Measurements from ENCODE around the gene SKI. TPM values are rescaled to one million over a fixed set of nuclear protein-coding genes. Genes with fewer than 3 reads are reported as not detected.
A peak's percentile ranks its signal among the peaks of the same experiment; 100 is the strongest.

SKI gene
- total RNA-seq, 1 donor from 2014 or later = 66.2 TPM

GRCh38 chr1:2311184-2312032 lies 83.3 kb downstream of the SKI start:
- Histone ChIP-seq H2AFZ (ENCODE audit: low read depth, low read length) (no peak overlapping the region), H3K27ac (ENCODE audit: low read depth, low read length) (no peak overlapping the region), H3K4me3 (ENCODE audit: insufficient read depth, low read depth, low read length) (no peak overlapping the region), H4K20me1 (ENCODE audit: insufficient read depth, low read length) (peaks cover 29% of the 10 kb centered on the region), H3K79me2 (ENCODE audit: insufficient read depth, low read length) (peaks cover 22% of the 10 kb centered on the region), H3K9ac (ENCODE audit: low read length) (no peak overlapping the region), H3K4me1 (ENCODE audit: insufficient read depth, low read length) (peaks cover 12% of the 10 kb centered on the region), H3K4me2 (ENCODE audit: low read length) (no peak overlapping the region), H3K36me3 (ENCODE audit: insufficient read depth, low read length) (peaks cover 8% of the 10 kb centered on the region), H3K27me3 (ENCODE audit: insufficient read depth, low read length) (no peaks in the 10 kb centered on the region), H3K9me3 (ENCODE audit: insufficient read depth, low read depth, low read length) (no peaks in the 10 kb centered on the region)
- H3K9me3 Mint-ChIP-seq (ENCODE audit: unreplicated experiment) = no peaks in the 10 kb centered on the region
- no peak overlapping the region for H3K27ac Mint-ChIP-seq (ENCODE audit: unreplicated experiment)
- H3K27me3 Mint-ChIP-seq (ENCODE audit: low read depth, unreplicated experiment) = no peaks in the 10 kb centered on the region
- DNase-seq (ENCODE audit: low read depth) = peak; percentile 32
- TF ChIP-seq, protein P1, sequence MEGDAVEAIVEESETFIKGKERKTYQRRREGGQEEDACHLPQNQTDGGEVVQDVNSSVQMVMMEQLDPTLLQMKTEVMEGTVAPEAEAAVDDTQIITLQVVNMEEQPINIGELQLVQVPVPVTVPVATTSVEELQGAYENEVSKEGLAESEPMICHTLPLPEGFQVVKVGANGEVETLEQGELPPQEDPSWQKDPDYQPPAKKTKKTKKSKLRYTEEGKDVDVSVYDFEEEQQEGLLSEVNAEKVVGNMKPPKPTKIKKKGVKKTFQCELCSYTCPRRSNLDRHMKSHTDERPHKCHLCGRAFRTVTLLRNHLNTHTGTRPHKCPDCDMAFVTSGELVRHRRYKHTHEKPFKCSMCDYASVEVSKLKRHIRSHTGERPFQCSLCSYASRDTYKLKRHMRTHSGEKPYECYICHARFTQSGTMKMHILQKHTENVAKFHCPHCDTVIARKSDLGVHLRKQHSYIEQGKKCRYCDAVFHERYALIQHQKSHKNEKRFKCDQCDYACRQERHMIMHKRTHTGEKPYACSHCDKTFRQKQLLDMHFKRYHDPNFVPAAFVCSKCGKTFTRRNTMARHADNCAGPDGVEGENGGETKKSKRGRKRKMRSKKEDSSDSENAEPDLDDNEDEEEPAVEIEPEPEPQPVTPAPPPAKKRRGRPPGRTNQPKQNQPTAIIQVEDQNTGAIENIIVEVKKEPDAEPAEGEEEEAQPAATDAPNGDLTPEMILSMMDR (IDR thresholded peaks at IDR 0.05; ENCODE audit: insufficient read depth, low read depth, low read length) = no peak
- no peak for TF ChIP-seq EZH2 (IDR thresholded peaks at IDR 0.05; ENCODE audit: insufficient read depth, low read length)
- H3K4me1 Mint-ChIP-seq (ENCODE audit: low read depth, unreplicated experiment) = peaks cover 1% of the 10 kb centered on the region
- peaks cover 7% of the 10 kb centered on the region for H3K36me3 Mint-ChIP-seq (ENCODE audit: low read depth, unreplicated experiment)
- H3K4me3 Mint-ChIP-seq (ENCODE audit: unreplicated experiment) = no peak overlapping the region
- FAIRE-seq = no peak

DNA sequence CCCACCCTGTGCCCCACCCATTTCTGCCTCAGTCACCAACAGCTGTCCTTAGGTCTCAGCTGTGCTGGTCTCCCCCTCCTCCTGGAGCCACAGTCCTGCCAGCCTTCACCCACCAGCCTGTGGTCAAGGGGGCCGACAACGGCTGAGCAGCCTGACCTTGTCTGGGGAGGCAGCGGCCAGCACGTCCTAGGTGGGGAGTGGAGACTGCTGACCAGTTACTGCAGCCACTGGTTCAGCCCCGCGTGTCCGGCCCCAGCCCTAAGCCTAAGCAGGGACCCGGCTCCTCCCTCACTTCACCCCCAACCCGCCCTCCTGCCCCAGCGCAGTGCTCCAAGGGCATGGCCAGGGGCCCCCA lies 84.0 kb downstream of the SKI start:
- Mint-ChIP-seq H3K27ac (ENCODE audit: unreplicated experiment) (no peak overlapping the region), H3K36me3 (ENCODE audit: low read depth, unreplicated experiment) (peaks cover 4% of the 10 kb centered on the region), H3K4me3 (ENCODE audit: unreplicated experiment) (no peak overlapping the region), H3K4me1 (ENCODE audit: low read depth, unreplicated experiment) (peaks cover 4% of the 10 kb centered on the region), H3K9me3 (ENCODE audit: unreplicated experiment) (no peaks in the 10 kb centered on the region), H3K27me3 (ENCODE audit: low read depth, unreplicated experiment) (no peaks in the 10 kb centered on the region)
- Histone ChIP-seq H3K27ac (ENCODE audit: low read depth, low read length) (no peak overlapping the region), H3K36me3 (ENCODE audit: insufficient read depth, low read length) (peaks cover 8% of the 10 kb centered on the region), H3K27me3 (ENCODE audit: insufficient read depth, low read length) (no peaks in the 10 kb centered on the region), H3K4me3 (ENCODE audit: insufficient read depth, low read depth, low read length) (no peak overlapping the region), H3K79me2 (ENCODE audit: insufficient read depth, low read length) (peaks cover 22% of the 10 kb centered on the region), H3K4me1 (ENCODE audit: insufficient read depth, low read length) (peaks cover 12% of the 10 kb centered on the region), H4K20me1 (ENCODE audit: insufficient read depth, low read length) (peaks cover 29% of the 10 kb centered on the region), H3K9me3 (ENCODE audit: insufficient read depth, low read depth, low read length) (no peaks in the 10 kb centered on the region), H3K4me2 (ENCODE audit: low read length) (no peak overlapping the region), H3K9ac (ENCODE audit: low read length) (no peak overlapping the region), H2AFZ (ENCODE audit: low read depth, low read length) (no peak overlapping the region)
- FAIRE-seq = no peak
- TF ChIP-seq EZH2 (IDR thresholded peaks at IDR 0.05; ENCODE audit: insufficient read depth, low read length) = no peak
- TF ChIP-seq, protein P1 (IDR thresholded peaks at IDR 0.05; ENCODE audit: insufficient read depth, low read depth, low read length) = no peak
- no peak for DNase-seq (ENCODE audit: low read depth)

Measured in astrocyte (in vitro differentiated cells and primary cell).